ENCODE data around the gene EXOC3.

EXOC3 gene

GRCh38 chr5:483011-483410 lies 40.0 kb downstream of the EXOC3 start:
- Histone ChIP-seq H2AFZ (ENCODE audit: low read depth, low read length) (no peak overlapping the region), H3K27me3 (ENCODE audit: low read depth, low read length) (no peaks in the 10 kb centered on the region), H3K79me2 (ENCODE audit: low read length) (no peaks in the 10 kb centered on the region), H3K9me3 (ENCODE audit: insufficient read depth, low read length) (no peaks in the 10 kb centered on the region), H3K36me3 (replicated peaks; ENCODE audit: low read depth, low read length) (no peaks in the 10 kb centered on the region), H3K9ac (ENCODE audit: low read length) (no peak overlapping the region), H3K4me2 (ENCODE audit: low read length) (no peak overlapping the region), H3K4me3 (ENCODE audit: low read length) (no peak overlapping the region), H3K4me1 (ENCODE audit: low read length) (no peaks in the 10 kb centered on the region), H3K27ac (ENCODE audit: low read length) (no peak overlapping the region), H4K20me1 (ENCODE audit: insufficient read depth, low read length) (no peaks in the 10 kb centered on the region)
- no peak for TF ChIP-seq CTCF (IDR thresholded peaks at IDR 0.05; ENCODE audit: low read depth, low read length)

DNA sequence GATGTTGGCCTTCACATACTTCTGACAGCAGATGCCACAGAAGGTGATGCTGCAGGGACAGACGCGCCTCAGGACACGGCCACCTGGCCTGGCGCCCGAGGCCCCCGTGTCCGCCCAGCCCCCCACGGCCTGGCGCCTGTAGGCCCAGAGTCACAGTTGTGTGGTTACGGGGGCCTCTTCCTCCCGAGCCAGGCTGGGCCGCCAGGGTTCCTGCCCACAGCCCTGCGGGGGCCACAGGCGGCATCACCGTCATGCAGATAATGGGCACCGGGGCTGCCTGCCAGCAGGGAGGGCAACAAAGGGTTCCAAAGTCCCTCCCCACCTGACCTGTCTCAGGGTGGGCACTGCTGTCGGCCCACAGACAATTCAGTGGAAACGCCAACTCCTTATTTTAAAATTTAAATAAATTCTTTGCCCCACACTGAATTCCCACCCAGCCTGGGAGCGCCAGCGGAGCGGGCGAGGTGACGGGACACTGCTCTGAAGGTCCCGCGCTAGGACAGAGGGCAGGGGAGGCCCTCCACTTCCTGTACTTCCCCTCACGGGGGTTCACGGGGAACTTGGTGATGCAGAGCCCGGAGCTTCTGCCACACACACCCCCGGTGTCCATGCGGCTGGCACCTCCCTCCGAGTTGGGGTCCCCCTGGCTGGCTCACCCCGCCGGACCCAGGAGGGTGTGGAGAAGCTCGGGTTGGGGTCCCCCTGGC lies 40.6 kb downstream of the EXOC3 start:
- Histone ChIP-seq H3K27me3 (ENCODE audit: low read depth, low read length) (no peaks in the 10 kb centered on the region), H3K4me2 (ENCODE audit: low read length) (no peak overlapping the region), H3K79me2 (ENCODE audit: low read length) (no peaks in the 10 kb centered on the region), H3K4me1 (ENCODE audit: low read length) (no peaks in the 10 kb centered on the region), H3K27ac (ENCODE audit: low read length) (no peak overlapping the region), H3K36me3 (replicated peaks; ENCODE audit: low read depth, low read length) (no peaks in the 10 kb centered on the region), H3K4me3 (ENCODE audit: low read length) (no peak overlapping the region), H2AFZ (ENCODE audit: low read depth, low read length) (no peak overlapping the region), H4K20me1 (ENCODE audit: insufficient read depth, low read length) (no peaks in the 10 kb centered on the region), H3K9ac (ENCODE audit: low read length) (no peak overlapping the region), H3K9me3 (ENCODE audit: insufficient read depth, low read length) (no peaks in the 10 kb centered on the region)
- TF ChIP-seq CTCF (IDR thresholded peaks at IDR 0.05; ENCODE audit: low read depth, low read length) (no peak), EZH2phosphoT487 (IDR thresholded peaks at IDR 0.05; ENCODE audit: low read depth) (no peak)

- Histone ChIP-seq H3K36me3 (replicated peaks; ENCODE audit: low read depth, low read length) (no peaks in the 10 kb centered on the region), H3K9me3 (ENCODE audit: insufficient read depth, low read length) (no peaks in the 10 kb centered on the region), H2AFZ (ENCODE audit: low read depth, low read length) (no peak overlapping the region), H3K9ac (ENCODE audit: low read length) (no peak overlapping the region), H3K79me2 (ENCODE audit: low read length) (no peaks in the 10 kb centered on the region), H3K27me3 (ENCODE audit: low read depth, low read length) (no peaks in the 10 kb centered on the region), H3K4me1 (ENCODE audit: low read length) (no peaks in the 10 kb centered on the region), H4K20me1 (ENCODE audit: insufficient read depth, low read length) (no peaks in the 10 kb centered on the region), H3K4me2 (ENCODE audit: low read length) (no peak overlapping the region), H3K27ac (ENCODE audit: low read length) (no peak overlapping the region), H3K4me3 (ENCODE audit: low read length) (no peak overlapping the region)
- TF ChIP-seq CTCF (IDR thresholded peaks at IDR 0.05; ENCODE audit: low read depth, low read length), result no peak
- TF ChIP-seq EZH2phosphoT487 (IDR thresholded peaks at IDR 0.05; ENCODE audit: low read depth), result no peak
Measured at GRCh38 chr5:484556-484955, 41.6 kb downstream of the EXOC3 start.

GRCh38 chr5:485113-485945 lies 42.4 kb downstream of the EXOC3 start:
- TF ChIP-seq EZH2phosphoT487 (IDR thresholded peaks at IDR 0.05; ENCODE audit: low read depth), result no peak
- TF ChIP-seq CTCF (IDR thresholded peaks at IDR 0.05; ENCODE audit: low read depth, low read length), result no peak
- no peaks in the 10 kb centered on the region for H3K27me3 ChIP-seq (ENCODE audit: low read depth, low read length)
- H3K9ac ChIP-seq (ENCODE audit: low read length), result no peak overlapping the region
- H3K79me2 ChIP-seq (ENCODE audit: low read length), result no peaks in the 10 kb centered on the region
- H3K27ac ChIP-seq (ENCODE audit: low read length), result no peak overlapping the region
- H4K20me1 ChIP-seq (ENCODE audit: insufficient read depth, low read length), result no peaks in the 10 kb centered on the region
- no peak overlapping the region for H3K4me3 ChIP-seq (ENCODE audit: low read length)
- H3K9me3 ChIP-seq (ENCODE audit: insufficient read depth, low read length), result no peaks in the 10 kb centered on the region
- no peaks in the 10 kb centered on the region for H3K4me1 ChIP-seq (ENCODE audit: low read length)
- no peaks in the 10 kb centered on the region for H3K36me3 ChIP-seq (replicated peaks; ENCODE audit: low read depth, low read length)
- H3K4me2 ChIP-seq (ENCODE audit: low read length), result no peak overlapping the region
- H2AFZ ChIP-seq (ENCODE audit: low read depth, low read length), result no peak overlapping the region
